ENCODE results near the gene LCN9.
"Not testable (repeated sequence)": the region's sequence is repeated elsewhere in the genome, so short reads cannot be mapped to it uniquely, and the experiment has no call there.

The LCN9 gene, protein sequence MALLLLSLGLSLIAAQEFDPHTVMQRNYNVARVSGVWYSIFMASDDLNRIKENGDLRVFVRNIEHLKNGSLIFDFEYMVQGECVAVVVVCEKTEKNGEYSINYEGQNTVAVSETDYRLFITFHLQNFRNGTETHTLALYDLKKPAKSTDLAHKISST

DNA sequence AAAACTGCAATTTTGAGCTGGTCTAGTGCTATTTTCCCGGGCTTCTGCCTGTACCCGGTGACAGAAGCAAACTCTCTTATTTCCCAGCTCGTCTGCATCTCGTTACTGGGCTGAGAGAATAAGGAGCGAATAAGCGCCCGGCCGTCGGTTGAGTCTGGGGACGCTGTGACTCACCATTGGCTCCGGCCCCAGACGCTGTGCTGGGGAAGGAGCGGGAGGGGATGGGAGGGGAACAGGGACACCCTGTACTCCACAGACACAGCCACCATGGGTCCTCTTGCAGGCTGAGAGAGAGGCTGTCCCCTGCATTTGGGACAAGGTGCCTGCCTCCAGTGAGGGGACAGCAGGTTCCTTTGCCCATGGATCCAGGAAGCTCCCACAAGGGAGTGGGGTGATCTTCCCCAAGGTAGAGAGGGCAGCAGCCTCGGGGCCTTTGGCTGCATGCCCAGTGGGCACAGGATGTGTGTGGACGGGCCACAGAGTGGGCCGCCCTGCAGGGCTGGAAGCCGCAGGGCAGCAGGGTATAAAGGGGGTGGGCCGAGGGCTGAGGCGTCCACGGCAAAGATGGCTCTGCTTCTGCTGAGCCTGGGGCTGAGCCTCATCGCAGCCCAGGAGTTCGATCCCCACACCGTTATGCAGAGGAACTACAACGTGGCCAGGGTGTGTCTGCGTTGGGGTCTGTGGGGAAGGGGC lies at the start of gene LCN9:
Gene LCN9, plus strand, starts transcription at position 552 of the 693 bp plus-strand sequence. Its CDS starts 13 bp downstream, at position 565.
- no peak for DNase-seq (ENCODE audit: low read depth in 2 of 2)

DNA sequence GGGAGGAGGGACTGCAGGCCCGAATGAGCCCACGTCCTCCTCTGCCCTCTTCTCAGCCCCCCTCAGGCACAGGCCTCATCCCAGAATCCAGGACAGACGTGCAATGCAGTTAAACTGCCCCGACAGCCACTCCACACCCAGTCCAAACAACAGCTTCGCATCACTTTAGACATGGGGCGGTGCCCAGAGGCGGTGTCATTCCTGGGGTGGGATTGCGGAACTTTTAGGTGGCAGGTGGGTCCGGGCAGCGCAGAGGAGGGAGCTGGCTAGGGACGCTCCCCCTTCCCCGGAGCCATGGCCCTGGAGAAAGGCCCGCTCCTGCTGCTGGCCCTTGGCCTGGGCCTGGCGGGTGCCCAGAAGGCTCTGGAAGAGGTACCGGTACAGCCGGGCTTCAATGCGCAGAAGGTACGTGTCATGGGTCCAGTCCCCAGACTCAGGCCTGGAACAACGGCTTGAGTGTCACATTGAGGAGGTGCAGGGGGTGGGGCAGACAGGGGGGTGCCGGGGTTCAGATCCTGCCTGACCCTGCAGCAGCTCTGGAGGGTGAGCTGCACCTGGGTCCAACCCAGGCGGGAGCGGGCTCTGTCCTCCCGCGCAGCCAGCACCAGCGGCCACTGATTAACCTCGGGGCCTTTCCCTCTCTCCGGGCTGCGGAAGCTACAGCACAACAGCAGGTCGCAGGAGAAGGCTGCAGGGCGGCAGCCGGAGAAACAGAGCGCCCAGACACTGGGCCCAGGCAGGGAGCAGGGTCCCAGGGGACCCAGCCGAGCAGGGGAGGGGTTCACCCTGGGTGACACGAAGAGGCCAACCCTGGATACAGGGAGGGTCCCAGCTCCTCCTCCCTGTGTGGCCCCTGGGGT lies 48.9 kb upstream of the LCN9 start:
- DNase-seq (ENCODE audit: low read depth in 2 of 2), result no peak

DNA sequence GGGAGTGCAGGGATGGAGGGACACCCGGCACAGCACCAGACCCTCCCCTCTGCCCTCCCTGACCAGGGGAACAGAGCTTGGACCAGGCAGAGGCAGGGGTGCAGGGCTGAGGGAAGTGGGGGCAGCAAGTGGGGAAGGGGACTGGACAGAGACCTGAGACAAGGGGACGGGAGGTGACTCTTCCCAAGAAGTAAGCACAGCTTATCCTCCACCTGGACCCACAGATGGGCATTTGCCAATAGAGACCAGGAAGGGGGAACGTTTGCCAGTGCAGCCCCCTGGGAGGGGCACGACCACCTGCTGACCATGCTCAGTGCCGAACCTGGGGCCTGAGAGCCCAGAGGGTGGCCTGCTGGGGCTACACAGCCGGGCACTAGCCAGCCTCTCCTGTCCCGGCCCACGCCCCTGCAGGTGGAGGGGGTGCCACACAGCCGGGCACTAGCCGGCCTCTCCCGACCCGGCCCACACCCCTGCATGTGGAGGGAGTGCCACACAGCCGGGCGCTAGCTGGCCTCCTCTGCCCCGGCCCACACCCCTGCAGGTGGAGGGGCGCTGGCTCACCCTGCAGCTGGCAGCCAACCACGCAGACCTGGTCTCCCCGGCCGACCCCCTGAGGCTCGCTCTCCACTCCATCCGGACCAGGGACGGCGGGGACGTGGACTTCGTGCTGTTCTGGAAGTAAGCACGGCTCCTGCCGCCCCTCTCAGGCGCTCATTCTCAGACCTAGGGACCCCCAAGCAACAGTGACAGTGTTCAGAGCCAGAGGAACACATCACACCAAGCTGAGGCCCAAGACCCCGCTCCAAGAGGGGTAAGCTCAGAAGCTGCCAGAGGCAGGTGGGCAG lies 48.1 kb upstream of the LCN9 start:
- DNase-seq (ENCODE audit: low read depth in 2 of 2), result no peak

DNA sequence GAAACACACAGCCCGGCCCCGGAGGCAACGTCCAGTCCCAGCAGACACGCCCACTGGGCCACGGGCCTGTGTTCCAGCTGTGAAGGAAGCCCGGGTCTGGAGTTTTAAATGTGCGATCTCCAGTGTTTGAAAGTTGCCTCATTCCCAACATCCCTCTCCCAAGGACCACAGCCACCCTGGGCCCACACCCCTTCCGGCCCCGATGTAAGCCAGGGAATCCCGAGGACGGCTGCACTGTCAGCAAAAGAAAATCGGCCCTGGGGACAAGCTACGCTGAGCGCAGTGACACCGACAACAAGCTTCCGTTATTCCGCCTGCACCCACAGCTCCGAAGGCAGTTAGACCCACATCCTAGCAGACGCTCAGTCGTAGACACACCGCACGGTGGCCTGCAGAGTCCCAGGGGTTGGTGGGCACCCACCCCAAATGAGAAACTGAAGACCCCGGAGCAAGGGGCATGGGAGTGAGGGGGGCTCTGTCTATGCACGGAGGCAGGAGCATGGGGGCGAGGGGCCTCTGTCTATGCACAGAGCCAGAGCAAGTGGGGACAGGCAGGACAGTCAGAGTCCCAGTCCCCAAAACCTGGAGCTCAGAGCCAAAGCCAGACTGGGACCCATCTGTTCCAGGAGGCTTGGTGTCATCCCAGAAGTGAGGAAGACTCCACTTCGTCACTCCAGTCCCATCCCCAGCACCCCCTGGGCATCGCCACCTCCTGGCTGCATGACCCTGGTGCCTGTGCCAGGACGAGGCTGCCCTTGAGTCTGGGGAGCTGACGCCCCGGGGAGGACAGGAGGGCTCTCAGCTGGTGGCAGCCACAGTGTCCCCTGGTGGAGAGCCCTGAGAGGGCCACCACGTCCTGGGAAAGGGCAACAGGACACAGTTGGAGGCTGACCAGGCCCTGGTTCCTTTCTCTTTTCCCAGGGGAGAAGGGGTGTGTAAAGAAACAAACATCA lies 47.2 kb upstream of the LCN9 start:
- no peak for DNase-seq (ENCODE audit: low read depth in 2 of 2)

DNA sequence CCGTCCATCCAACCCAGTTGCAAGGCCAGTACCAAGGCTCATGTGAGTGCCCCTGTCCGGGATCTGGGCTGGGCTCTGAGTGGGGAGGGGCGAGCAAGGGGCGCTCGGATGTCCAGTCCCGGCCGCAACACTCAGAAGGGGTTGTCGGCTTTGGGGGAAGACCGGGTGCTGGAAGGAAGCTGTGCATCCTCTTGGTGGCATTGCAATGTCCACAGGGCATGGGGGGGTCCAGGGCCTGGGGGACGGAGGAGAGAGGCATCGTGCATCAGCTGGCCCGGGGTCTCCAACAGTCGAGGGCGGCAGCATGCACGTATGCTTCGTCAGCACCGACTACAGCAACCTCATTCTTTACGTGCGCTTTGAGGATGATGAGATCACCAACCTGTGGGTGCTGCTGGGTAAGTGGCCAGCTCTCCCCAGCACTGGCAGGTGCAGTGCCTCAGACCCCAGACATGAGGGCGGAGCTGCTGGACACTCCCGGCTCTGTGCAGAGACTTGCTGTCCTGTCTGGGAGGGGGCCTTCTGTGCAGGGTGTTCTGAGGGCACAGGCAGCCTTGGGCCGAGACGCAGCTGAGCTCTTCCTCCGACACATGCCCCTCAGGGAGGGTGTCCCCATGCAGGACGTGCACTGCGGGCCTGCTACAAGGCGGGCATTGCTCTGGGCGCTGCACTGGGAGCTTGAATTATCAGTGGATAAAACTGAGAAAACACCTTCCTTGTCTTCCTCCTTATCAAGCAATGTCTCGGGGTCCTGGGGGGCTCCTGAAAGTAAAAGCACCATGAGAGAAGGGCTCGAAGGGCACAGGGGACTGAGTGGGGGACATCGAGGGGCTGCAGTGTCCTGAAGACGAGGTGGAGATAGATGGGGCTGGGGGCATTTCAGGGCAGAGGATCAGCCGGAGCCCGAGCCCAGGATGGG lies 46.2 kb upstream of the LCN9 start:
- DNase-seq (ENCODE audit: low read depth in 2 of 2), result no peak

DNA sequence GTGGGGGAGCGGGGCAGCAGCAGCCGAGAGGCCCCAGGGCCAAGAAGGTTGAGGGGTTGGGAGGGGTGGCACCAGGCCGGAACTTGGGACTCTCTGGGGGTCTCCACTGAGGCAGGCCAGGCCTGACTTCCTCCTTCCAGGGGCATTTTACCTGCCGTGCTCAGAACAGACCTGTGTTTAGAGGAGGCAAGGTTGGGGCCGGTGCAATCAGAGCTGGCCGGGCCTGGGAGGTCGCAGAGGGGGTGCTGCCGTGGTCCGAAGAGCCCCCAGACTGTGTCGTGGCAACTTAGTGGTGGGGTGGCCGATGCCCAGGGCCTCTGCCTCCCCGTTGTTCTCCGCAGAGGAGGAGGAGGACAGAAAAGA lies 45.6 kb upstream of the LCN9 start:
- no peak for DNase-seq (ENCODE audit: low read depth in 2 of 2)

DNA sequence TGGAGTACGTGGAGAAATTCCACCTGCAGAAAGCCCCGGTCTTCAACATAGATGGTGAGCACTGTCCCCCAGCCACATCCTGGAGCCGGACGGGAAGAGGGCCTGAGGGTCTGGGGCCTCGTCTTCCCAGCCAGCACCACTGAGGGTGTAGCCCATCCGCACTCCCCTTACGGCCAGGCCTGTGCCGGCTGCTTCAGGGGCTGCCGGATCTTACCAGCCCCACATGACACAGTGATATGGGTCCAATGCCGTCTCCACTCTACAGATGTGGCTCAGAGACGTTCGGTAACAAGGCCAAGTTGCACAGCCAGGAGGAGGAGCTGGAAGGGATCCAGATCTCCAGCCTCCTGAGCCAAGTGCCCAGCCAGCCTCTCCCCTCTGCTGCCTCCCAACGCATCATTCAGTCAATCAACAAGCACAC lies 45.1 kb upstream of the LCN9 start:
- DNase-seq (ENCODE audit: low read depth in 2 of 2), result no peak

DNA sequence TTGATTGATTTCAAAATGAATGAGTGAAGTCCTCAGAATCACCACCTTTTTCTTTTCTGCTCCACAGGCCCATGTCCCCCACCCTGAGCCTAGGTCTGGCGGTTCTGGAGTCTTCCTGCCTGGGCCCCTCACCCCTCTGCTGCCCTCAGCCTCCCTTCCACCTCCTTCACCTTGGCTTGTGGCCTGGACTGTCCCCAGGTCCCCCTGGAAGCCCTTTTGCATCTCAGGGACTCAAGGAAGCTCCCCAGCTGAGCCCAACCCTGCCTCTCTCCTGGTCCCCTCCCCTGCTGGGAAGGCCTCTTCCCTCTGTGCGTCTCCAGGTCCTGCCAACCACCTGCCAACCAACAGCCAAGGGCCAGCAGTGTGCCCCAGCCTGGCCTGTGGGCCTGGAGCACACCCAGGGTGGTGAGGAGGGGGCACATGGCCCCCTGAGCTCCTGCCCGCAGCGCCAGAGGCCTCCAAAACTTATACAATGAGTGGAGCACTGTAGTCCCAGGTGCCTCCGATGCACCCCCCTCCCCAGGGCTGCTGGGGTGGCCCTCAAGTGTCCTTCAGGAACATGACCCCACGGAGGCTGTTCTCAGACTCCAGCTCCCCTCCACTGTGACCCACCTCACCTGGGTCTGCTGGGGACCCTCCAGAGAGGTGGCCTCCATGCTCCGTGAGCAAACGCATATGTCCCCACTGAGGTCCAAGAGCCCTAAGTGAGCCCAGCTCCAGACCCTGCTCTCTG lies 44.1 kb upstream of the LCN9 start:
- DNase-seq (ENCODE audit: low read depth in 2 of 2), result no peak

DNA sequence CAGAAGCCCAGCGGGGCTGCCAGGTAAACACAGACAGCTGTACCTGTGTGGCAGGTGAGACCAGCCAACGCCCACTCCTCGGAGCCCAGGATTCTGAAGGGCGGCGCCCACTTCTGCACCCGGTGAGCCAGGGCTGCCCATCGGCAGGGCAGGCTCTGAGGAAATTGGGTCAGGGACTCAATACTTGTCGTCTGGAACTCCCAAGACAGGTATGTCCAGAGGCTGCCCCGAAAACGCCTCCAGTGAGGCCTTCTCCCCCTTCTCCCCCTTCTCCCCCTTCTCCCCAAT lies 43.6 kb upstream of the LCN9 start:
- no peak for DNase-seq (ENCODE audit: low read depth in 2 of 2)

DNA sequence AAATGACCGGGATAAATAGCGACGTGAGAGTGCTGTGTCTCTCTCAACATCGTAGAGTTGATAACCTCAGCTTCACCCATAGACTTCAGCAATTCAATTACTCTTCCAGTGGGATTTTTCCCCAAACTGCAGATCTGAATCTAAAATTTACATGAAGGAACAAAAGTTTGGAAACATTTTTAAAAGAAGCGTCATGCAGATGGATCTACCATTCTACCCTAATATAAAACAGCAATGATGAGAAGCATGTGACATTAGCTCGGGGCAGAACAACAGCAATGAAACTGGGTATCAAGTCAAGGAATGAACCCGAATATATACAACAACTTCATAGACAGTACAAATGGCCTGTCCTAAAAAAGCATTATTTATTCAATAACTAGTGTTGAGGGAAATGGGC lies 42.6 kb upstream of the LCN9 start:
- no peak for DNase-seq (ENCODE audit: low read depth in 2 of 2)

DNA sequence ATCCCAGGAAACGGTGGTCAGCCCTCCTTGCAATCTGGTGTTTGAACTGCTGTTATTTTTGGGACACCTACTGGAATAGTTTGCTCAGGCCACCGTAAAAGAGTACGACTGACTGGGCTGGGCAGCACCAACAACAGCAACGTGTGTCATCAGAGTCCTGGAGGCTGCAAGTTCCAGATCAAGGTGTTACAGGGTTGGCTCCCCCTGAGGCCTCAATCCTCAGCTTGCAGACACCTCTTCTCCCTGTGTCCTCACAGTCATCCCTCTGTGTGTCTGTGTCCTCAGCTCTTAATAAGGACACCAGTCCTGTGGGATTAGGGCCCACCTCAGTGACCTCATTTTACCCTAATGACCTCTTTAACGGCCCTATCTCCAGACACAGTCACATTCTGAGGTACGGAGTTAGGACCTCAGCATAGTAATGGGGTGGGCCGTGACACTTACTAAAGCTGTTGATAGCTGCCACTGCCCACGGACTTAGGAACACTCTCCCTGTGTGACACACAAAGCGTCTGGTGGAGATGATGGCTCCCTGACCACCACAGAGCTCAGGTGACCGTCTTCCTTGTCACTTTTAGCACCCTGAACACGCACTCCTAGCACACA lies 40.6 kb upstream of the LCN9 start:
- no peak for DNase-seq (ENCODE audit: low read depth in 2 of 2)

DNA sequence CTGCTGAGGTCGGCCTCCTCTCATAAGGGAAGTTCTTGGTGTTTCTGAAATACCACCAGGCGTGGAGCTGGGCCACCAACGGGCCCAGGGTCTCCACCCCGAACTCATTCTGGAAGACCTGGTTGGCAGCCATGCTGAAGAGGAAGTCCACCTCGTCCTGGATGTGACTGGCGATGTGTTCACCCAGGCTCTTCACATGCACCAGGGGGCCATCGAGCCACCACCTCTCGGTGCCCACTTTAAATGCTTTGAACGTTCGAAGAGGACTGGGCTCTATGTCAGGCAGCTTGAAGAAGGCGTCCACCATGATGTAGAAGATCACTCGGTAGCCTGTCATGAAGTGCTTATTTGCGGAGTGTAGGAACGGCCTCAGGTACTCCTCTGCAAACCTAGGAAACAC lies 38.8 kb upstream of the LCN9 start:
- no peak for DNase-seq (ENCODE audit: low read depth in 2 of 2)

DNA sequence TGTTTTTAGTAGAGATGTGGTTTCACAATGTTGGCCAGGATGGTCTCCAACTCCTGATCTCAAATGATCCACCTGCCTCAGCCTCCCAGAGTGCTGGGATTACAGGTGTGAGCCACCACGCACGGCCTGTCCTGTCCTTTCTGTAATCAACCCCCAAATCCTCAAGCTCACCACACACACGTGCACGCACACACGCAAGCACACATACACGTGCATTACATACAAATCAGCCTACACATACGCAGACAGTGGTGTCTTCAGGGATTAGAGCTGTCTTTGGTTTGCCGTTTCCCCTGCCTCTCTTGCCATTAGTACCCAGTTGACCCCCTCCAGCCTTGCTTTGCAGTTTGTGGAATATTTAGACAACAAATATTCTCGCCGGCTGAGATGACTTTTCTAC lies 30.3 kb upstream of the LCN9 start:
- DNase-seq (ENCODE audit: low read depth in 2 of 2), result no peak

DNA sequence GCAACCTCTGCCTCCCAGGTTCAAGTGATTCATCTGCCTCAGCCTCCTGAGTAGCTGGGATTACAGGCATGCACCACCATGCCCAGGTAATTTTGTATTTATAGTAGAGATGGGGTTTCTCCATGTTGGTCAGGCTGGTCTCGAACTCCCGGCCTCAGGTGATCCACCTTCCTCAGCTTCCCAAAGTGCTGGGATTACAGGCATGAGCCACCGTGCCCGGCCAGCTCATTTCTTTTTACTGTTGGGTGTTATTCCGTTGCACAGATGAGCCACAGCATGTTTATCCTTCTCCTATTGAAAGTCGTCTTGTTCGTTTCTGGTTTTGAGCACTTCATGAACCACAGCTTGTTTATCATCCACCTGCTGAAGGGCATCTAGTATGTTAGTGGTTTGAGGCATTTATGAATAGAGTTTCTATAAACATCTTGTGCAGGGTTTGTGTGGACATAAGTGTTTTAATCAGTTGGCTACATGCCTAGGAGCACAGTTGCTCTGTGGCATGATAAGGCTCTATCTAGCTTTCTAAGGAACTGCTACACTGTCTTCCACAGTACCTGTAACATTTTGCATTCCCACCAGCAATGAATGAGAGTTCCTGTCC lies 26.1 kb upstream of the LCN9 start:
- DNase-seq (ENCODE audit: low read depth in 2 of 2), result not testable (repeated sequence)

DNA sequence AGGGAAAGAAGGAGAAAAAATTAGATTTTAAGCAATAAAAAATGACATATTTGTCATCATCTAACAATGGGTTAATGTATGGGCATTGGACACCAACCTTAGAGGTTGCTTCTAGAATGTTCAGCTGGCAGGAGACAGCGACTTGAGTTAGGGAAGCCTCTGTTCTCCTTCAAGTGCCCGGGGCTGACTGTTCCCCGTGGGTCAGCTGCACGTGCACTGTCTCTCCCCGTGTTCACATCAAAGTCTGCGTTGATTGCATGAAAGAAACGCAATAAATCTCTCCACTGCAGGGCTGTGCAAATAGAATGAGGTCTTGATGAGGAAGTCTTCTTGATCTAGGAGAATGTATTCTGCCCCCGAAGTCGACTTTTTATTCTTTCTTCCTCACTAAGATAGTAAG lies 23.9 kb upstream of the LCN9 start, which contains the start of gene GLT6D1:
Gene GLT6D1, minus strand, starts transcription at position 345 of the 400 bp plus-strand sequence. CDS start 353 bp downstream, outside the sequence.
- DNase-seq (ENCODE audit: low read depth in 2 of 2), result no peak

DNA sequence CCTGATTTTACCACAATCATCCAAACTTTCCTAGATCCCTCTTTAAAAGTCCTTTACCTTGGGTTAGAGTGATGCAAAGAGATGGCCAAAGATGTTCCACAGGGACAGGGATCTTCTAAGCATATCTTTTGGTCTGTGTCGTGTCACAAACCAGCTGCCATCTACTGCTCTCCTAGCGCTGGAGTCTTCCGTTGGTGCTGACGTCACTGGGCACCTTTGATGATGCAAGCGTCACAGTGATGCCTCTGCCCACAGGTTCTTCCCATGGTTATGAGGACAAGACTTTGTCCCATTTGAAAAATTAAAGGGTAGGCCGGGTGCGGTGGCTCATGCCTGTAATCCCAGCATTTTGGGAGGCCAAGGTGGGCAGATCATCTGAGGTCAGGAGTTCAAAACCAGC lies 22.1 kb upstream of the LCN9 start:
- DNase-seq (ENCODE audit: low read depth in 2 of 2), result no peak

DNA sequence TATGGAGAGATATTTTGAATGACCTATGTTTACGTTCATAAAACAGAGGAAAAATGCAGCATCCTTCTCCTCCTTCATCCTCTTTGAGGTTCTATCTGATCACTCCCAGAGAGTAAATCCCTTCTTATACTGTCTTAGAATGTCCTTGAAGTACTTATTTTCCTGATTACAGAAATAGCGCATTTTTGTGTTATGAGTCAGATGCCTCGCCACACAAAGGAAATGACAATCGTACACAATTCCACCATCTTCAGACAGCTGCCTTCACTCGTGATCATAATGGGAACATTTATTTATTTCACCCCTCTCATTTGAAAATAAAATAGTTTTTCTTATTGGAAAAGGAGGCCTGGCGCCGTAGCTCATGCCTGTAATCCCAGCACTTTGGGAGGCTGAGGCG lies 21.4 kb upstream of the LCN9 start:
- no peak for DNase-seq (ENCODE audit: low read depth in 2 of 2)

DNA sequence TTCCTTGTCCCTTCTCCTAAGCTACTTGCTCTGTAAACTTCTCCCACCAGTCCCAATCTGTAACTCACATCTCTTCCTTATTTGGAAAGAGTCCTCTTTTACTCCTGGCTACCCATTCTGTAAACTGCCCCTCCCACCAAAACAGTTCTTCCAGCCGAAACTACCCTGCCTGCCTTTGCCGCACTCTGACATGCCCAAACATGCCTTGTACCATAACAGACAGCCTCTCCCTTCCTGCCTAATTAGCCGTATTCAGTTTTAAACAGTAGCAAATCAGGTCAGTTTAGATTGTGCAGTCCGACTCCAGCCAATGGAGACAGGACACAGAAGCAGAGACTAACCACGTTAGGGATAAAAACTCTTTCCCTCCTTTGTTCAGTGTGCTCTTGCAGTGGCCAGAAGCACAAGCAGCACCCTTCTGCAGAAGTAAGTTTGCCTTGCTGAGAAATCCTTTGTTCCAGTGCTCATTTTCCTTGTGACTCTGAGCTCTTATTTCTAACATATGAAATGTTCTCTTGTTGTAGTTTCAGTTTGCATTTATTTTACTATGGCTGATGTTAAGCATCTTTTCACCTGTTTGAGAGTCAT lies 18.4 kb upstream of the LCN9 start:
- DNase-seq (ENCODE audit: low read depth in 2 of 2), result no peak
